Activated T-helper 1 cell treated with anti-CD3 and anti-CD28 coated beads, Interleukin-12 subunit alpha, Interleukin-12 subunit beta, Interleukin-2, Interleukin-4 antibody, amounts not matched to agents 30 ng/mL and 10 ng/mL and 1 ng/mL, durations not matched to agents 14 hours and 24 hours and 36 hours (primary cell): ENCODE results near the gene TMEM132C. TPM values are rescaled to one million over a fixed set of nuclear protein-coding genes. Genes with fewer than 3 reads are reported as not detected.

Experiments
- DNase-seq: peaks from one replicate; pipeline ENCODE4 v3.0.0; 2021; ENCODE audit warnings: low spot score
- H3K27ac Mint-ChIP-seq: one replicate; pipeline ENCODE4 v1.8.0; 2021; ENCODE audit warnings: mild to moderate bottlenecking, mixed read lengths
- H3K27me3 Mint-ChIP-seq: one replicate; pipeline ENCODE4 v1.8.0; 2022; ENCODE audit warnings: mild to moderate bottlenecking, moderate library complexity, mixed read lengths; ENCODE audit not compliant: insufficient read depth
- H3K36me3 Mint-ChIP-seq: one replicate; pipeline ENCODE4 v1.8.0; 2021; ENCODE audit warnings: low read depth, mixed read lengths
- H3K4me1 Mint-ChIP-seq: one replicate; pipeline ENCODE4 v1.8.0; 2021; ENCODE audit warnings: low read depth, mixed read lengths
- H3K4me3 Mint-ChIP-seq: one replicate; pipeline ENCODE4 v1.8.0; 2021; ENCODE audit warnings: mild to moderate bottlenecking, moderate library complexity, mixed read lengths
- H3K9me3 Mint-ChIP-seq: one replicate; pipeline ENCODE4 v1.8.0; 2021; ENCODE audit warnings: mixed read lengths
- intact Hi-C: fragments of 100-400 bp; cut with micrococcal nuclease; formaldehyde crosslinking; loops from one replicate; pipeline ENCODE4 v1.15.1; 2024
- total RNA-seq: library from RNA; stranded (reverse); gene quantifications from 2 replicates; pipeline ENCODE4 v1.2.3, GENCODE V29; 2022

Gene TMEM132C
- total RNA-seq, 1 donor from 2014 or later, result not detected

DNA sequence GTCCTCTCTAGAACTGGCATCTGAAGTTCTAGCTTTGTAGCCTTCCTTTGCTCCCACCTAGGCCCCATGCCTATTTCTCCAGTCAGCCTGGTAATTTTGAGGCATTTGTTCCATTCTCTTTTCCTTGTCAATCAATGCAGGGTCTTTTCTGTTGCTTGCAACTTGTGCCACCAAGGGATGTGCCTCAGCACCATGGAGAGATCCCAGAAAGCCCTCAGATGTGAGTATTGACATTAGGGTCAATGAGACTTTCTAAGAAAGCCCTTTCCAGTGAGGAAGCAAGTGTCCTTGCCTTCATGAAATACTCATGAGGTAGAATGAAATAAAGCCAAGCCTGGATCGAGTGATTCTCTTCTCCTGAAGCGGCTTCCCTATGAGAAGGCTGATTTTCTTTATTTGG lies 342.9 kb downstream of the TMEM132C start:
- intact Hi-C loops, result no loop called here
- Mint-ChIP-seq H3K27me3 (peaks cover 2% of the 10 kb centered on the region), H3K4me1 (no peaks in the 10 kb centered on the region), H3K9me3 (no peaks in the 10 kb centered on the region), H3K36me3 (no peaks in the 10 kb centered on the region), H3K4me3 (no peak overlapping the region), H3K27ac (no peak overlapping the region)
- no peak for DNase-seq

DNA sequence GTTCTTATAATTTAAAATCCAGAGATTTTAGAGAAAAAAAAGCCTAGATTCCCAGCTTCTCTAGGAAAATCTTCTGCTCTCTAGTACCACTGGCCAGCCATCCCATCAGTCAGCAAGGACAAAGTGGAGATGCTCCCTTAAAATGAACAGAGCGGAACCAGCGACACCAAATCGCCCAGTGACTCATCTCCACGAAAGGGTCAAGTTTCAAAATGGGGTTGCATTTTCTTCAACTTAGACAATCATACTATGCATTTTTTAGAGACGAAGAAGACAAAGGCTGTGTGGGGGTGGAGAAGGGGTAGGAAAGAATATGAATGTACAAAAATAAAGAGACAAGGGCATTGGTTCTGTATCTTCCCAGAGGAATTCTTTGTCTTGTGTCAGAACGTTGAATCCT lies 344.8 kb downstream of the TMEM132C start:
- intact Hi-C loops, result no loop called here
- no peaks in the 10 kb centered on the region for H3K9me3 Mint-ChIP-seq
- no peak overlapping the region for H3K27ac Mint-ChIP-seq
- H3K4me1 Mint-ChIP-seq, result no peaks in the 10 kb centered on the region
- DNase-seq, result no peak
- peaks cover 2% of the 10 kb centered on the region for H3K27me3 Mint-ChIP-seq
- H3K4me3 Mint-ChIP-seq, result no peak overlapping the region
- no peaks in the 10 kb centered on the region for H3K36me3 Mint-ChIP-seq

- H3K27ac Mint-ChIP-seq, result no peak overlapping the region
- H3K36me3 Mint-ChIP-seq, result no peaks in the 10 kb centered on the region
- H3K9me3 Mint-ChIP-seq, result no peaks in the 10 kb centered on the region
- no peak for DNase-seq
- H3K4me3 Mint-ChIP-seq, result no peak overlapping the region
- H3K4me1 Mint-ChIP-seq, result no peaks in the 10 kb centered on the region
- intact Hi-C loops, result no loop called here
- H3K27me3 Mint-ChIP-seq, result peaks cover 2% of the 10 kb centered on the region
Measured at GRCh38 chr12:128612150-128612850, 345.3 kb downstream of the TMEM132C start.

DNA sequence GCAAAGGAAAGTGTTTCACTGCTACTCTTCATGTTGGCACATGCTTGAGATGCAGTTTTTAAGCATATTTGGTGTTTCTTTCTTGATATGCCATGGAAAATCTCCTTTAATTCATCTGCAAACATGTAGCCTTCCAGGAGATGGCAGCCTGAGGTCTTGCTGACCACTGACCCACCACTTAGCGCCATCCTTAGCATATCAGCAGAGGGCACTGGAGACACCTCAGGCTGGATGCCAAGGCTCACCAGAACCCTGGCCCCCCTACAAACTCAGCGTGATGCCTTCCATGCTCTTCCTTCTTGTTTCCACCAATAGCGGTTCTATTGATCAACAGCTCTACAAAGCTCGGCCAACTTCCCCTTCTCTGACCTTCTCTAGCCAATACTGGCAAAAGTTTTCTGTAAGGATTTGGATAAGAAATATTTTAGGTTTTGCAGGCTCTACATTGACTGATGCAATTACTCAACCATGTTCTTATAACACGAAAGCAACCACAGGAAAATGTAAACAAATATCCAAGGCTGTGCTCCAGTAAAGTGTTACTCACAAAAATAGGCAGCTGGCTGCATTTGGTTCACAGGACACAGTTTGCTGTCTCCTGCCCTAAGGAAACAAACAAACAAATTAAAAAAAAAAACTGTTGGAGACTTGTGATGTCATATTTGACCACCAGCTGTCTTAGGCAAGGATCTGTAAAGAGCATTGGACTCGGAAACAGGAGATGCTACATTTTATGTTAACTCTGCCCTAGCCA lies 347.0 kb downstream of the TMEM132C start:
- Mint-ChIP-seq H3K27me3 (peaks cover 2% of the 10 kb centered on the region), H3K4me1 (no peaks in the 10 kb centered on the region), H3K36me3 (no peaks in the 10 kb centered on the region), H3K27ac (no peak overlapping the region), H3K4me3 (no peak overlapping the region), H3K9me3 (no peaks in the 10 kb centered on the region)
- no peak for DNase-seq
- intact Hi-C loops, result no loop called here

- intact Hi-C loops, result no loop called here
Measured at GRCh38 chr12:128617304-128617833, 350.4 kb downstream of the TMEM132C start.

GRCh38 chr12:128619263-128619662 lies 352.3 kb downstream of the TMEM132C start:
- Mint-ChIP-seq H3K9me3 (peaks cover 10% of the 10 kb centered on the region), H3K4me3 (no peak overlapping the region), H3K4me1 (no peaks in the 10 kb centered on the region), H3K27ac (no peak overlapping the region), H3K27me3 (no peaks in the 10 kb centered on the region), H3K36me3 (no peaks in the 10 kb centered on the region)
- intact Hi-C loops, result no loop called here
- no peak for DNase-seq

More at GRCh38 chr12:128617304-128617833, 350.4 kb downstream of the TMEM132C start:
- Mint-ChIP-seq H3K4me3 (no peak overlapping the region), H3K4me1 (no peaks in the 10 kb centered on the region), H3K27ac (no peak overlapping the region), H3K36me3 (no peaks in the 10 kb centered on the region), H3K27me3 (no peaks in the 10 kb centered on the region), H3K9me3 (no peaks in the 10 kb centered on the region)
- DNase-seq, result no peak

DNA sequence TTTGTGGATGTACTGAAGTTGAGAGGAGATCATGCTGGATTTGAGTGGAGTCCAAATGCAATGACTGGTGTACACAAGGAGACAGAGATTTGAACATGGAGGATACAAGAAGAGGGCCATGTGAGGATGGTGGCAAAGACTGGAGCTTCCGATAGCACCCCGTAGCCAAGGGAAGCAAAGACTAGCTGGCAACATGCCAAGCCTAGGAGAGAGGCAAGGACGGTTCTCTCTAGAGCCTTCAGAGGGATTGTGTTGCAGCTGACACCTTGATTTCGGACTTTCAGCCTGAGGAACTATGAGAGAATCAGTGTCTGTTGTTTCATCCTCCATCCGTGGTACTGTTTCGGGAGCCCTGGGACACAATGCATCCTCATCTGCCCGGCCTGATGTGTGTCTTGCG lies 354.3 kb downstream of the TMEM132C start:
- no peak overlapping the region for H3K27ac Mint-ChIP-seq
- no peaks in the 10 kb centered on the region for H3K4me1 Mint-ChIP-seq
- no peak overlapping the region for H3K4me3 Mint-ChIP-seq
- peaks cover 10% of the 10 kb centered on the region for H3K9me3 Mint-ChIP-seq
- no peaks in the 10 kb centered on the region for H3K27me3 Mint-ChIP-seq
- no peak for DNase-seq
- intact Hi-C loops, result no loop called here
- H3K36me3 Mint-ChIP-seq, result no peaks in the 10 kb centered on the region

- no peaks in the 10 kb centered on the region for H3K36me3 Mint-ChIP-seq
- no peaks in the 10 kb centered on the region for H3K4me1 Mint-ChIP-seq
- H3K27ac Mint-ChIP-seq, result no peak overlapping the region
- H3K27me3 Mint-ChIP-seq, result no peaks in the 10 kb centered on the region
- intact Hi-C loops, result no loop called here
- peaks cover 10% of the 10 kb centered on the region for H3K9me3 Mint-ChIP-seq
- no peak overlapping the region for H3K4me3 Mint-ChIP-seq
- no peak for DNase-seq
Measured at GRCh38 chr12:128623748-128624147, 356.8 kb downstream of the TMEM132C start.

DNA sequence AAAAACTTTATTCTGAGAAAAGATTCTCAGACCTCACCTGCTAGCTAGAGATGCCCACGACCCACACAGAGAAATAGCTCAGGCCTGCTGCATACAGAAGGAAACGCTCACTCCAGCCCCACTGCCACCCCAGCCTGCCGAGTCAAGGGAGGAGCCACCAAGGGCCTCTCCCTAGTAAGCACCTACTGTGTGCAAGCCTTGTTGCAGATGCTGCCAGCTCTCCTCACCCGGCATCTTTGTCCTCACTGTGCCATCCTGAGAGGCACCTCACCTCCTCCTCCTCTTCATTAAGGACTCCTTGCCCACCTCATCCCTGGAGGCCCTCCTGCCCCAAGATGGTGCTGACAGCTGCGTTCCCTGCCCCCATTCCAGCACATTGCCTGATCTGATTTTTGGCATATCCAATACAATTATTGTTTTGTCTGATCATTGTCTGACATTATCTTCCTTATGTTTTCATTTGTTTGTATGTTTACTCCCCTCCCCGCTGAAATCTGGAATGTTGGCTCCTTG lies 359.9 kb downstream of the TMEM132C start:
- H3K27me3 Mint-ChIP-seq, result no peaks in the 10 kb centered on the region
- no peak overlapping the region for H3K4me3 Mint-ChIP-seq
- peaks cover 10% of the 10 kb centered on the region for H3K9me3 Mint-ChIP-seq
- H3K4me1 Mint-ChIP-seq, result no peaks in the 10 kb centered on the region
- intact Hi-C loops, result no loop called here
- DNase-seq, result no peak
- no peak overlapping the region for H3K27ac Mint-ChIP-seq
- no peaks in the 10 kb centered on the region for H3K36me3 Mint-ChIP-seq

DNA sequence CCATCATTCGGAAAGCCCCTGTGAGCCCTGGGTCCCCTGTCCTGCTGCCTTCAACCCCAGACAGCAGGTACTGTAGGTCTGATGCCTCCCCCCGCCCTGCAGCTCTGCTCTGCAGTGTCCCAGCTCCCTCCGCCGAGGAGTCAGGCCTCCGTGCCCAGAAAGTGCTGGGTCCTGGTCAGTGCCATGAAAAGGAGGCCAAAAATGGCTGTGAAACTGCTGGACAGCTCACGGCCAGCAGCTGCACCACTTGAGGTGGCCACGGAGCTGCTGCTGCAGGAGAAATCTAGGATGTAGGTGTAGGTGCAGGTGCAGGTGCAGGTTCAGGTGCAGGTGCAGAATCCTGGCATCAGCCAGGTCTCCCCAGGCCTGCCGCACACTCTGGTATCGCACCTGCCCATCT lies 360.7 kb downstream of the TMEM132C start:
- Mint-ChIP-seq H3K4me3 (no peak overlapping the region), H3K9me3 (peaks cover 7% of the 10 kb centered on the region), H3K27ac (no peak overlapping the region), H3K4me1 (no peaks in the 10 kb centered on the region), H3K27me3 (no peaks in the 10 kb centered on the region), H3K36me3 (no peaks in the 10 kb centered on the region)
- intact Hi-C loops, result no loop called here
- DNase-seq, result no peak

DNA sequence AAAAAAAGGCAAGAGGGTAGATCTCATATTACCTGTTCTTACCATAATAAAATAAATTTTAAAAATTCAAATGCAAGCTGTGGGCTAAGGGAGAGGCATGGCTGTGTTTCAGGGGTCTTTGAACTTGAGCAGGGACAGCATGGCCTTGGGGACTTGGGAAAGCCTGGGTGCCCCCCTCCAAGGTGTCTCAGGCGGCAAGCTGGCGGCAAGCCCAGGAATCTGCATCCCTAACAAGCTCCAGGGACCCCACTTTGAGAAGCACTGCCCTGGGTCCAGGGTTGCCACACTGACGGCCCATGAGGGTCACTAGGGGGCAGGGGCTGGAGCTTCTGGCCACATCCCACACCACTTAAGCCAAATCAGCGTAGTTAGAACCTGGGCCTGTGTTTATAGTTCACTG lies 363.0 kb downstream of the TMEM132C start:
- H3K27me3 Mint-ChIP-seq, result no peaks in the 10 kb centered on the region
- H3K4me3 Mint-ChIP-seq, result no peak overlapping the region

DNA sequence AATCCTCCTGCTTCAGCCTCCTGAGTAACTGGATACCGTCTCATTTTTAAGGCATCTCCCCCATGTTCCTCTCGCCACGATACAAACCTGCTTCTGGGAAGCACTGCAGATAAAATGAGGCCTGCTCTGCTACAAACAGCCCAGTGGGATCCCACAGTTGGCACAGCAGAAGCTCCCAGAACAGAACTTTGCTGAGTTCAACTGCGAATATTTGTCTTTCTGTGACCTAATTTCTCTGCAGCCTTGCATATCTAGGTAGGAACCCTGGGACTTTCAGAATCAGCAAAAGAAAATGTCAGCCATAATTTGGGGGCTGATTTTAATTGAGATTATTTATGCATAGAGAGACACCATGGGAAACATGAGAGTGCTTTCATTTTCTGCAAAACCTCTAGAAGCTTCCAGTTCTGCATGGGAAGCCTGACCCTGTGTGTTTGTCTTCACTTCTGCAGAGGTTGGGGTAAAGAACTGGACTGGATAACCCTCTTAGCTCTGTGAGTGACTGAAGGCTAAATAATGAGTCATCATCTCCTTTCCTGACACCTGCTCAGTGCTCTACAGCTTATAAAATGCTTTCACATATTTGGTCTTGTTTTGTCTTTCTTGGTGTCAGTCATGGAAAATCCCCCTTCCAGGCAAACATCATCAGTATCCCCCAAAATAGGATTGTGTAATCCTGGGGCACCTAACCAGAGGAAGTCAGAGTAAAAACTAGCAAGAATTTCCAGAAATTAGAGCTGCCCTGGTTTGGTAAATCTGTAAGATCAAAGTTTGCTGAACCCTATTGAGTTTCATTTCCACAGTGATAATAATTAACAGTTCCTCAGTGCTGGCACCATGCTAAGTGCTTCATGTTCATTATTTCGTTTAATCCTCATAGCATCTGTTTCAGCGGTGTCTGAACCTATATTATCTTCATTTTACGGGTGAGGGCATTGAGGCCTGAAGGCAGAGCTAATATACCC lies 371.0 kb downstream of the TMEM132C start:
- H3K9me3 Mint-ChIP-seq, result no peaks in the 10 kb centered on the region
- H3K27ac Mint-ChIP-seq, result no peak overlapping the region
- H3K4me1 Mint-ChIP-seq, result no peaks in the 10 kb centered on the region
- H3K36me3 Mint-ChIP-seq, result no peaks in the 10 kb centered on the region
- no peak for DNase-seq
- no peaks in the 10 kb centered on the region for H3K27me3 Mint-ChIP-seq
- intact Hi-C loops, result no loop called here
- no peak overlapping the region for H3K4me3 Mint-ChIP-seq

More for the DNA sequence above, 363.0 kb downstream of the TMEM132C start:
- Mint-ChIP-seq H3K9me3 (no peaks in the 10 kb centered on the region), H3K4me1 (no peaks in the 10 kb centered on the region), H3K27ac (no peak overlapping the region), H3K36me3 (no peaks in the 10 kb centered on the region)
- no peak for DNase-seq
- intact Hi-C loops, result no loop called here
